MCF 10A (cell line): ENCODE data around the gene EXOC6. TPM values are rescaled to one million over a fixed set of nuclear protein-coding genes. Genes with fewer than 3 reads are reported as not detected.

Experiments used
- BruUV-seq: library from RNA; stranded (reverse); fragments of 400-500 nt; replicated peaks from 2 replicates; lab custom pipeline; 2021; lab: Mats Ljungman, UMichigan
- CTCF ChIA-PET: fragments of 300-600 bp; sonication (Branson Sonifier 250); formaldehyde crosslinking; extraction: SDS; loops from one replicate; lab custom pipeline; 2021; ENCODE audit warnings: antibody characterized with exemption, inconsistent platforms; lab: Yijun Ruan, JAX
- POLR2A ChIA-PET: fragments of 300-600, 350-650 bp; sonication (Branson Sonifier 250); formaldehyde crosslinking; extraction: SDS; loops from one replicate; lab custom pipeline; 2020; ENCODE audit warnings: antibody characterized with exemption, inconsistent platforms; lab: Yijun Ruan, JAX
- DNase-seq: peaks from one replicate; pipeline ENCODE4 v3.0.0-alpha.2; 2018; ENCODE audit not compliant: unreplicated experiment
- H3K27ac Mint-ChIP-seq: one replicate; pipeline ENCODE4 v1.8.0; 2022; ENCODE audit warnings: mild to moderate bottlenecking, low read depth, mixed read lengths; ENCODE audit not compliant: unreplicated experiment
- H3K27me3 Mint-ChIP-seq: one replicate; pipeline ENCODE4 v1.8.0; 2022; ENCODE audit warnings: mixed read lengths; ENCODE audit not compliant: insufficient read depth, unreplicated experiment
- H3K36me3 Mint-ChIP-seq: one replicate; pipeline ENCODE4 v1.8.0; 2022; ENCODE audit warnings: mild to moderate bottlenecking, moderate library complexity, mixed read lengths; ENCODE audit not compliant: insufficient read depth, unreplicated experiment
- H3K4me1 Mint-ChIP-seq: one replicate; pipeline ENCODE4 v1.8.0; 2022; ENCODE audit warnings: mixed read lengths; ENCODE audit not compliant: insufficient read depth, unreplicated experiment
- H3K4me3 Mint-ChIP-seq: one replicate; pipeline ENCODE4 v1.8.0; 2022; ENCODE audit warnings: mild to moderate bottlenecking, moderate library complexity, mixed read lengths; ENCODE audit not compliant: unreplicated experiment
- H3K9me3 Mint-ChIP-seq: one replicate; pipeline ENCODE4 v1.8.0; 2022; ENCODE audit warnings: mixed read lengths; ENCODE audit not compliant: unreplicated experiment
- CTCF ChIP-seq: fragments of 200-600 bp; IDR thresholded peaks from one replicate; pipeline ENCODE4 v1.8.0; 2022; ENCODE audit warnings: antibody characterized with exemption, mild to moderate bottlenecking; ENCODE audit not compliant: unreplicated experiment
- intact Hi-C: fragments of 100-400 bp; cut with micrococcal nuclease; formaldehyde crosslinking; loops from 2 replicates; pipeline ENCODE4 v1.14.1; 2022
- total RNA-seq: library from RNA; stranded (reverse); gene quantifications from 2 replicates; pipeline ENCODE4 v1.2.3, GENCODE V29; 2022

EXOC6 gene
- total RNA-seq, 1 experiment from 2014 or later, result 6.6 TPM

- intact Hi-C loops, result no loop called here
- BruUV-seq, result no TSS peak
- H3K27ac Mint-ChIP-seq, result no peak overlapping the region
Measured at GRCh38 chr10:93015722-93016121, 167.4 kb downstream of the EXOC6 start.

GRCh38 chr10:93023013-93023650 is 174.8 kb downstream of the EXOC6 start:
- no peaks in the 10 kb centered on the region for H3K36me3 Mint-ChIP-seq
- H3K4me3 Mint-ChIP-seq, result no peak overlapping the region
- TF ChIP-seq CTCF, result no peak
- H3K4me1 Mint-ChIP-seq, result no peaks in the 10 kb centered on the region
- no peak for DNase-seq
- ChIA-PET POLR2A (no interaction called here), CTCF (interaction anchor here (1.0 to 1.7 kb wide), 4 partner anchors 13 to 22 kb away, joined by 3 to 5 read pairs (median 4); no protein-coding TSS in a partner anchor)
- intact Hi-C loops, result no loop called here
- BruUV-seq, result no TSS peak
- no peaks in the 10 kb centered on the region for H3K27me3 Mint-ChIP-seq
- no peak overlapping the region for H3K27ac Mint-ChIP-seq
- no peaks in the 10 kb centered on the region for H3K9me3 Mint-ChIP-seq

More at GRCh38 chr10:93015722-93016121, 167.4 kb downstream of the EXOC6 start:
- DNase-seq, result no peak
- POLR2A ChIA-PET, result no interaction called here
- Mint-ChIP-seq H3K36me3 (peaks cover 6% of the 10 kb centered on the region), H3K4me1 (no peaks in the 10 kb centered on the region), H3K4me3 (no peak overlapping the region), H3K9me3 (no peaks in the 10 kb centered on the region), H3K27me3 (no peaks in the 10 kb centered on the region)
- no peak for TF ChIP-seq CTCF
- CTCF ChIA-PET, result interaction anchor here (2.6 kb wide), 1 partner anchor 9 kb away, joined by 10 read pairs; no protein-coding TSS in a partner anchor

GRCh38 chr10:93026072-93026471 is 177.8 kb downstream of the EXOC6 start:
- ChIA-PET CTCF (no interaction called here), POLR2A (no interaction called here)
- BruUV-seq, result no TSS peak
- Mint-ChIP-seq H3K36me3 (no peaks in the 10 kb centered on the region), H3K27ac (no peak overlapping the region), H3K4me3 (no peak overlapping the region), H3K4me1 (peaks cover 14% of the 10 kb centered on the region), H3K9me3 (no peaks in the 10 kb centered on the region), H3K27me3 (no peaks in the 10 kb centered on the region)
- intact Hi-C loops, result no loop called here
- no peak for TF ChIP-seq CTCF
- DNase-seq, result no peak

GRCh38 chr10:93027508-93027907 is 179.2 kb downstream of the EXOC6 start:
- Mint-ChIP-seq H3K36me3 (no peaks in the 10 kb centered on the region), H3K4me1 (peaks cover 14% of the 10 kb centered on the region), H3K27ac (no peak overlapping the region), H3K4me3 (no peak overlapping the region), H3K9me3 (no peaks in the 10 kb centered on the region), H3K27me3 (no peaks in the 10 kb centered on the region)
- intact Hi-C loops, result no loop called here
- POLR2A ChIA-PET, result no interaction called here
- BruUV-seq, result no TSS peak
- no peak for TF ChIP-seq CTCF
- CTCF ChIA-PET, result no interaction called here
- no peak for DNase-seq
